Skeletal muscle satellite cell (primary cell): ENCODE results near the gene CYB561D2.

ENCODE experiments used
- H3K27me3 ChIP-seq: 2 replicates; pipeline ENCODE4 v1.7.0; 2013; ENCODE audit warnings: low read length; ENCODE audit not compliant: control insufficient read depth, insufficient read depth
- H3K36me3 ChIP-seq: 2 replicates; pipeline ENCODE4 v1.7.0; 2013; ENCODE audit warnings: mild to moderate bottlenecking, control low read depth, low read length; ENCODE audit not compliant: insufficient read depth
- H3K4me1 ChIP-seq: 2 replicates; pipeline ENCODE4 v1.7.0; 2013; ENCODE audit warnings: low read length; ENCODE audit not compliant: control insufficient read depth, insufficient read depth
- H3K4me2 ChIP-seq: 2 replicates; pipeline ENCODE4 v1.7.0; 2013; ENCODE audit warnings: mild to moderate bottlenecking, low read length
- H3K4me3 ChIP-seq: 2 replicates; pipeline ENCODE4 v1.7.0; 2013; ENCODE audit warnings: low read length
- H3K9ac ChIP-seq: 2 replicates; pipeline ENCODE4 v1.7.0; 2013; ENCODE audit warnings: mild to moderate bottlenecking, low read depth, low read length, moderate library complexity
- H3K9me3 ChIP-seq: replicated peaks from 2 replicates; pipeline ENCODE4 v1.7.0; 2013; ENCODE audit warnings: mild to moderate bottlenecking, control low read depth, low read length

Gene CYB561D2

GRCh38 chr3:50318615-50319014 is 32.0 kb upstream of the CYB561D2 start:
- Histone ChIP-seq H3K4me3 (no peak overlapping the region), H3K9me3 (no peaks in the 10 kb centered on the region), H3K36me3 (peaks cover 22% of the 10 kb centered on the region), H3K4me1 (peaks cover 31% of the 10 kb centered on the region), H3K9ac (no peak overlapping the region), H3K27me3 (no peaks in the 10 kb centered on the region), H3K4me2 (peak overlapping the region; percentile 21)

GRCh38 chr3:50319181-50319893 is 31.3 kb upstream of the CYB561D2 start:
- Histone ChIP-seq H3K4me1 (peaks cover 31% of the 10 kb centered on the region), H3K9me3 (no peaks in the 10 kb centered on the region), H3K36me3 (peaks cover 22% of the 10 kb centered on the region), H3K27me3 (no peaks in the 10 kb centered on the region), H3K9ac (no peak overlapping the region), H3K4me2 (peak overlapping the region; percentile 85), H3K4me3 (no peak overlapping the region)

DNA sequence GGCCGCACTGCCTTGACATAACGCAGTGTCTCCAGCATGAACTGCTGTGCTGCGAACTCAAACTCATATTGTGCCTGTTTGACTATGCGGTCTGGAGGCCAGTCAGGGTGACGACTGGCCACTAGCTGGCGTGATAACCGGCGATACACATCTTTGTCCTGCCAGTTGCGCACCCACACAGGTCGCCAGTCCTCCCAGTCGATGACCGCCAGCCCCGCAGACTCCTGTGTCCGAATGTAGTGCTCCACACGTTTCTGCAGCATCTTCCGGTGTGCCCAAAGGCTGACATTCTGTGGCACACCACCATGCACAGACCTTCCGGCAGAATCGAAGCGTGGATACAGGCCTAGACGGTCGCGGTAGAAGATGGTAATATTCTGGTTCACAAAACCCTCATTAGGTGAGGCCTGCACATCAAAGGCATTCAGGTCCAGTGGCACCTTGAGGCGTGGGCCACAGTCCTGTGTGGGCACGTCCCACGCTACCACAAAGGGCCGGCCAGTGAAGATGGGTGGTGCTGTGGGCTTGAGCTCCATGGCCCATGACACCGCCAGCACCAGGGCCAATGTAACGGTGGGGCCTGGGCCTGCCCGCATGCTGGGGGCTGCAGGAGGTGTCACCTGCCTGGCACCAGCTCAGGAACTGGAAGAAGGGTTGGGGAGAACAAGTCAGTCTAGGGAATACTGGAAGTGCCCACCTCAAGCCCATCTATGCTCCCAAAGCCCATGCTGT is 30.6 kb upstream of the CYB561D2 start:
- Histone ChIP-seq H3K9ac (peak overlapping the region; percentile 96), H3K4me3 (peak overlapping the region; percentile 73)

GRCh38 chr3:50320853-50321335 is 29.8 kb upstream of the CYB561D2 start:
- H3K4me3 ChIP-seq = peak overlapping the region; percentile 73
- peak overlapping the region; percentile 85 for H3K4me2 ChIP-seq
- H3K9ac ChIP-seq = peak overlapping the region; percentile 96
- H3K4me1 ChIP-seq = peaks cover 31% of the 10 kb centered on the region
- no peaks in the 10 kb centered on the region for H3K27me3 ChIP-seq
- peaks cover 24% of the 10 kb centered on the region for H3K36me3 ChIP-seq
- H3K9me3 ChIP-seq = no peaks in the 10 kb centered on the region

More for the DNA sequence above, 30.6 kb upstream of the CYB561D2 start:
- Histone ChIP-seq H3K27me3 (no peaks in the 10 kb centered on the region), H3K9me3 (no peaks in the 10 kb centered on the region), H3K4me2 (peak overlapping the region; percentile 85), H3K36me3 (peaks cover 22% of the 10 kb centered on the region), H3K4me1 (peaks cover 31% of the 10 kb centered on the region)

DNA sequence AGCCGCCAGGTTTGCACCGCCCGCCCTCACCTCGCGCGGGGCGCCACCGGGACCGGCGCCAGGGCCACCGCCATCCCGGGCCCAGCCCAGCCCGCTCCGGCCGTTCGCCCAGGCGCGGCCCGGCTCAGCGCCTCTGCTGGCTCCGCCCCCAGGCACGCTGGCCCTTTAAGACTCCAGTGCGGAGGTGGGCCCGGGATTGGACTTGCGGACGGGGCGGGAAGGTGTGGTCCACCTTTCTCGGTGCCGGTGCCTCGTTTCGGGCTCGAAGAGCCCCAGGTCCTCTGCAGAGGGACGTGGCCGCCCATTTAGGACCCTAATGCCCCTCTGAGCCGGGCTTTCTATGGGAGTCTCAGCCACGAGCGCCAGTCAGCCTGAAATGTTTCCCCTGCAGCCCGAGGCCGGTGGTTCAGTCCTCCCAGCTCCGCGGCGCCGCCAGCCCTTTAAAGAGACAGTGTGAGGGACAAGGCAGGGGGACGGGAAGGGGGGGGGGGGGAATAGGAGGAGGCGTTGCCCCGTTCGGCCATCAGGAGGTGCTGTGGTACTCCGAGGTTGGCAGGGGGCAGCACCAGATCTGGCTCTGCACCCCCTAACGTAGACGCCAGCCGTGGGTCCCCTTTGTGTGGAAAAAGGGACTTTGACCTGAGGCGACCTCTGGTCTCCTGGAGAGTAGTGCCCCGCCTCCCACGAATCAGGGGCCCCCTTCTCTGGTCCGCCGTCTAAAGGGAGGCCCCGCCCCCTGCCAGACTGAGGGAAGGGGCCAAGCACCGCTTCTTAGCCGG is 29.1 kb upstream of the CYB561D2 start:
- Histone ChIP-seq H3K9ac (peak overlapping the region; percentile 96), H3K36me3 (peaks cover 29% of the 10 kb centered on the region), H3K9me3 (no peaks in the 10 kb centered on the region), H3K4me2 (peak overlapping the region; percentile 85), H3K27me3 (no peaks in the 10 kb centered on the region), H3K4me3 (peak overlapping the region; percentile 73), H3K4me1 (peaks cover 31% of the 10 kb centered on the region)

GRCh38 chr3:50322115-50322385 is 28.6 kb upstream of the CYB561D2 start:
- no peaks in the 10 kb centered on the region for H3K9me3 ChIP-seq
- H3K4me2 ChIP-seq = peak overlapping the region; percentile 85
- peaks cover 29% of the 10 kb centered on the region for H3K4me1 ChIP-seq
- H3K4me3 ChIP-seq = peak overlapping the region; percentile 73
- H3K9ac ChIP-seq = peak overlapping the region; percentile 96
- H3K36me3 ChIP-seq = peaks cover 29% of the 10 kb centered on the region
- no peaks in the 10 kb centered on the region for H3K27me3 ChIP-seq

DNA sequence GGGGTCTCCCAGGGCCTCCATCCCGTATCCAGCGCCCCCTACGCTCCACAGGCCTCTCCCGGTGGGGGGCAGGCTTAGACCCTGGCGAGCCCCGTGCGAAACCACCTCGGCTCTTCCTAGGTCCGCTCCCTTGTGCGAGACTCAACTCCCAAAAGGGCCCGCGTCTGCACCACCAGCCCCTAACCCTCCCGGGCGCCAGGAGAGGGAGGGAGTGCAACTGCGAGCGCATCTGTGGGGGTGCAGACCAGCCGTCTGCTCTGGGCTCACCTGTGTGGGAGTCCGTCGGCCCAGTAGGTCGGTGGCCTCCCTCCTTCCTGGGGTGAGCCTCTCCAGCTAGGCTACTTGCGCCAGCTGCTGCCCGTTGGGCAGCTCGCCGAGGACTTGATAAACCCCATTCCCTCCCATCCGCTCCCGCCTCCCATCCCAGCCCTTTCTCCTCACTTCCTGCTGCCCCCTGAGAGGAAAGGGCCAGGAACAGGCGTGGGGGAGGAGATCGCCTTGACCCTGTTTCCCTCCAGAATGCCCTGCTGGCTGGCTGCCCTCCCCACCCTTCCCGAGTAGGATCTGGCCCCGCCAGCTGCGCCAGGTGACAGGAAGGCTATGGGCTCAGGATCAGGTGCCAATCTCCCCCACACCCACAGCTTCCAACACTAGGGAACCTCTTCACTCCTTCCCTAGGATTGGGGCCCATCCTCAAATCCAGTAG is 28.1 kb upstream of the CYB561D2 start, which contains the start of gene HYAL2:
Gene HYAL2, minus strand, starts transcription at position 360 of the 706 bp plus-strand sequence. CDS start 2,256 bp downstream, outside the sequence.
- H3K27me3 ChIP-seq = no peaks in the 10 kb centered on the region
- peak within 1 kb of the TSS; percentile 96 for H3K9ac ChIP-seq
- H3K4me3 ChIP-seq = peak within 1 kb of the TSS; percentile 73
- peaks cover 29% of the 10 kb centered on the region for H3K36me3 ChIP-seq
- peak within 1 kb of the TSS; percentile 85 for H3K4me2 ChIP-seq
- peaks cover 34% of the 10 kb centered on the region for H3K4me1 ChIP-seq
- H3K9me3 ChIP-seq = no peaks in the 10 kb centered on the region

DNA sequence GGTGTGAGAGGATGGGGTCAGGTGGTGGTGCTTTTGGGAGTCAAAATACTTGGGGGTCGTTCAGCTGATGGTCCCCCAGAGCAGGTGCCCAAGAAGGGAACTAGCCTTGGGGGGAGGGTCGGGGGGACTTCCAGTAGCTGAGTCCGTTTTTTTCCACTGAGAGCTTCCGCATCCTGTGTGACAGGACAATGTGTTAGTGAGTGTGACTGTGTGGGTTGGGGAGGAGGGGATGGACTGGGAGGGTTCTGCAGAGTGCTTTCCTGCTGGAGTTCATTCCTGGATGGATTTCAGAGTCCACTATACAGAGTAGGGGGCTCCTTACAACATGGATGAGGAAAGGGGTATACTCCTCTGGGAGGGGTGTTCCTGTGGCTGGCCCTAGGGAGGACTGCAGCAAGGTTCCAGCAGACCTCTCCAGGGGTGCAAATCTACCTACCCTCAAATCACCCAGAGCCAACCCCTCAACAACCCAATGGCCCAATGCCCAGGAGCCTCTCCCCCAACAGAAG is 27.5 kb upstream of the CYB561D2 start:
- Histone ChIP-seq H3K4me1 (peaks cover 34% of the 10 kb centered on the region), H3K4me2 (no peak overlapping the region), H3K9me3 (no peaks in the 10 kb centered on the region), H3K4me3 (no peak overlapping the region), H3K27me3 (no peaks in the 10 kb centered on the region), H3K9ac (no peak overlapping the region), H3K36me3 (peaks cover 24% of the 10 kb centered on the region)

DNA sequence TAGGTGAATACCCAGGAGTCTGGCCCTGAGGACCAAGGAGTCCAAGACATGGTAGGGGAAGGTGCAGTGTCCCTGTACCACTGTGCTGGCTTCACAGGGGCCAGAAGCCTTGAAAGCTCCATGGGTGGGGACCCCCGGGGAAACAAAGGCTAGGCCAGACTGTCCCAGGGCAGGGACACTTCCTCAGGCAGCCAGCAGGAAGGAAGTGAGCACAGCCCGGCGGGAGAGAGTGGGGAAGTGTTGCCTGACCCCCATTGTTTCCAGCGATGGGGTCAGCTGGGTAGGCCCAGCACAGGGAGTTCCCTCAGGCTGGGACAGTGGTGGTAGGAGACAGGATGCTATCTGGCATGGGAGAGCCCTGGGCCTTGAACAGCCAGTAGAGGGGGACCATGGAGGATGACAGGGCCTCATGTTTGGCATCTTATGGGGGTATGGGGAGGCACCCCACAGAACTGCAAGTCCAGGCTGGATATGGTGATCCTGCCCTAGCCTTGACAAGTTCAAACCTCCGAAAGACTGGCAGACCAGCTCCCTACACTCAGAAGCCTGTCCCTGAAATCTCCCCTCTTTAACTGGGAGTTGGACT is 27.0 kb upstream of the CYB561D2 start:
- H3K4me1 ChIP-seq = peaks cover 40% of the 10 kb centered on the region
- no peaks in the 10 kb centered on the region for H3K27me3 ChIP-seq
- peaks cover 18% of the 10 kb centered on the region for H3K36me3 ChIP-seq
- H3K4me2 ChIP-seq = no peak overlapping the region
- H3K9ac ChIP-seq = no peak overlapping the region
- H3K9me3 ChIP-seq = no peaks in the 10 kb centered on the region
- no peak overlapping the region for H3K4me3 ChIP-seq

DNA sequence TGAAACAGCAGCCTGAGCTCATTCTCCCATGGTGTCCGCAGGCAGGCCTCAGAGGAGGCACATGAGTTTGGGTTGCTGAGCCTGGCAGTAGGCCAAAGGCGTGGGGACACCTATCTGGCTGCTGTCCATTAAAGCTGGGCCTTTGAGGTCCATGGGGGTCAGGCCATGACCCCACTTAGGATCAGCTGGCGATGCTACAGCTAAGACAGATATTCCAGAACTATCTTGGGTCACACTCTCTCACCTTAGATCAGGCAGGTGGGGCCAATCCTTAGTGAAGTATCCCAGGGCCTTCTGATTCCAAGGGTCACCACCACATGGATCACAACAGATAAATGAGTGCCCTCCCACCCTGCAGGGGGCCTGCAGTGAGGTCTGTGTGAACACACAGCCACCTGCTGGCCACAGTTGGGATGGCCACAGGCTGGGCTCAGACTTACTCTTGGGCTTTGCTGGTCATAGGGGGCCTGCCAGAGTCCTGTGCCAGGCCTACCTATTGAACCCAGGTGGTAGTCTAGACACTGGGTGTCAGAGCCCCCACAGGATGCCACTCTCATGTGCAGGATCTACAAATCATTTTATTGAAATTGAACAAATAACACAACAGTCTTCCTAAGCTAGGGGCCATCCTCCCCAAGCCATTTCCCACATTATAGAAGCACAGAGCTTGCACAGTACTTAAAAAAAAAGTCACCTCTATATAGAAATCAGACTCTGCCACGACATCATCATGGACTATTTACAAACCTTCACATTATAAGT is 26.1 kb upstream of the CYB561D2 start:
- peaks cover 34% of the 10 kb centered on the region for H3K4me1 ChIP-seq
- no peak overlapping the region for H3K4me2 ChIP-seq
- H3K4me3 ChIP-seq = no peak overlapping the region
- no peak overlapping the region for H3K9ac ChIP-seq
- no peaks in the 10 kb centered on the region for H3K9me3 ChIP-seq
- H3K27me3 ChIP-seq = no peaks in the 10 kb centered on the region
- H3K36me3 ChIP-seq = peaks cover 16% of the 10 kb centered on the region
